Measurements from ENCODE around the gene C1QTNF12.
A peak's percentile ranks its signal among the peaks of the same experiment; 100 is the strongest.

The C1QTNF12 gene

DNA sequence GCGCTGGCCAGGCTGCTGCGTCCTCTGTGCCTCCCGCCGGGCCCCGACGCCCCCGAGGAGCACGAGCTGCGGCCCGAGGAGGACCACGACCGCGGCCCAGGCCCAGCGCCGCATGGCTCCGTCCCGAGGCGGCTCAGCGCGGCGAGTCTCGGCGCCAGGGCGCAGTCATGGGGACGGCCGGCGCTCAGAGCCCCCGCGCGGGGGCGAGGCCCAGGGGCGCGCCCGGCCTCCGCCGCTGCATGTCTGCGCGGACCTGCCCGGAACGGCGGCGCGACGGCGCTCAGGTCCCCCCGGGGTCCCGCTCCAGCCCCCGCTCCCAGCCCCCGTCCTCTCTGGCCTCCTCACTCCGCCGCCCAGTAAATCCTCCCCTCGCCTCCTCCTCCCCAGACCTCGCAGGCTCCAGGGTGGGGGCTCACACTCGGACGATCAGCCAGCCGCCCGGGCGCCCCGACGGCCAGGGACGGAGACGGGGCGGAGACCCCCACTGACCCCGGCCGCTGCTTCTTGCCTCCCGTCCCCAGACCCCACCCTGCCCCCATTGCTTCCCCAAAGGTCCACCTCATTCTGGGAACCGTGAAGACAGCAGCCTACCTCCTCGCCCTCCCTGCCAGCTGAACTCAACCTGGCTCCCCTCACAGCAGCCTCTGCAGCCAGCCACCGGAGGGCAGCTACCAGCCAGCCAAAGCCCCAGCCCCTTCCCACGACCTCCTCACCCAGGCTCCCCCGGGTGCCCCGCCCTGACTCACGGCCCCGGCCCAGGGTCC is at the start of gene C1QTNF12:
Gene C1QTNF12, minus strand, starts transcription at position 146 of the 764 bp plus-strand sequence. Its CDS starts 32 bp downstream, at position 114.
- DNase-seq = no peak

GRCh38 chr1:1295154-1295923 is 48.8 kb upstream of the C1QTNF12 start:
- no peak for DNase-seq

DNA sequence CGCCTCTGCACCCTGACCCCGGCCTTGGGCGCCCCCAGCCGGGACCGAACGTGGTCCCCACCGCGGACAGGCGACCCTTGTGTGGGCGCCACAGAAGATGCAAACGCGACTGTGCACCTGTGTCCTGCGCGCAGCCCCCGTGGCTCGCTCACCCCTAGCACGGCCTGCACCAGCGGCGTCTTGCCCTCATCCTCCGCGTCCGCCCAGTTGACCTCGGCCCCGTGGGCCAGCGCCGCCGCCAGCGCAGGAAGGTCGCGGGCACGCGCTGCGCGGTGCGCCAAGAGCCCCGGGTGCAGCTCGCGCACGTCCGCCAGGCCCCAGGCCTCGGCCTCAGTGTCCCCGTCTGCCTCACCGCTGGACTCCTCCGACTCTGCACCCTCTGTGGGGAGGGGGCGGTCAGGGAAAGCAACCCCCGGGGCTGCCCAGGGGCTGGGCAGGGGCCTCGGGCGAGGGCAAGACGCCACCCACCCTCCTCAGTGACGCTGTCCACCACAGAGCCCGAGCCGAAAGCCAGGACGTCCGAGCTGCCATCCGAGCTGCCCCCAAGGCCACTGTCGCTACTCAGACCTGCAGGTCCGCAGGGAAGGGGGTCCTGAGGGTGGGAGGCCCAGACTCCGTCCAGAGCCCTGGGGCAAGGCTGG is 47.8 kb upstream of the C1QTNF12 start:
- no peak for DNase-seq

GRCh38 chr1:1293263-1294249 is 47.0 kb upstream of the C1QTNF12 start:
- DNase-seq = no peak

- DNase-seq = no peak
Observed at GRCh38 chr1:1292851-1293250, 46.3 kb upstream of the C1QTNF12 start.

DNA sequence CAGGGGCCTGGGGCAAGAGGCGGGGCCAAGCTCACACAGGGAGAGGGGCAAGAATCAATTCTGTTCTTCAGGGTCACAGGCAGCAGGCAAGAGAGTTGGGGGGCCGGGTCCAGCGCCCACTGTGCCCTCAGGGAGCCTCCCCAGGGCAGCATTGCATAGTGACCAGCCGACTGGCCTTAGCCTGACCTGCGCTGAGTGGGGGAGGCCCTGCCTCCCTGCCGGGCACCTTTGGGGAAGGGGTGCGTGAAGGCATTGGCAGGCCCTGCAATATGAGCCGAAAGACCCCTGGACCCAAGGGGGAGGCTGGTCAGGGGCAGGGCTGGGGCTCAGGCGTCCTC is 45.9 kb upstream of the C1QTNF12 start:
- no peak for DNase-seq

GRCh38 chr1:1291548-1292441 is 45.3 kb upstream of the C1QTNF12 start:
- no peak for DNase-seq

- DNase-seq = no peak
Observed at GRCh38 chr1:1291023-1291528, 44.6 kb upstream of the C1QTNF12 start.

DNA sequence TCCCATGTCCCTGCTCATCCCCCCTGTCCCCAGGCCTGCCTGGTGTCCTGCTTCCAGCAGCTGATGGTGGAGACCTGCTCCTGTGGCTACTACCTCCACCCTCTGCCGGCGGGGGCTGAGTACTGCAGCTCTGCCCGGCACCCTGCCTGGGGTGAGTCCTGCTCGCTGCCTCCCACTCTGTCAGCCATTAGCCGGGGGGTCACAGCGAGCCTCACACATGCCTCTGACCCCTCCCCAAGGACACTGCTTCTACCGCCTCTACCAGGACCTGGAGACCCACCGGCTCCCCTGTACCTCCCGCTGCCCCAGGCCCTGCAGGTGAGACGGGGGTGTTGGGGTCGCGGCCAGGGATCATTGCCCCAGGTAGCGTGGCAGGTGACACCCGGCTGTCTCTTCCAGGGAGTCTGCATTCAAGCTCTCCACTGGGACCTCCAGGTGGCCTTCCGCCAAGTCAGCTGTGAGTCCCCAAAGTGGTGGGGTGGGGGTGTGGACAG is 43.8 kb upstream of the C1QTNF12 start:
- DNase-seq = peak; percentile 27

- no peak for DNase-seq
Observed at GRCh38 chr1:1287288-1288110, 41.0 kb upstream of the C1QTNF12 start.

DNA sequence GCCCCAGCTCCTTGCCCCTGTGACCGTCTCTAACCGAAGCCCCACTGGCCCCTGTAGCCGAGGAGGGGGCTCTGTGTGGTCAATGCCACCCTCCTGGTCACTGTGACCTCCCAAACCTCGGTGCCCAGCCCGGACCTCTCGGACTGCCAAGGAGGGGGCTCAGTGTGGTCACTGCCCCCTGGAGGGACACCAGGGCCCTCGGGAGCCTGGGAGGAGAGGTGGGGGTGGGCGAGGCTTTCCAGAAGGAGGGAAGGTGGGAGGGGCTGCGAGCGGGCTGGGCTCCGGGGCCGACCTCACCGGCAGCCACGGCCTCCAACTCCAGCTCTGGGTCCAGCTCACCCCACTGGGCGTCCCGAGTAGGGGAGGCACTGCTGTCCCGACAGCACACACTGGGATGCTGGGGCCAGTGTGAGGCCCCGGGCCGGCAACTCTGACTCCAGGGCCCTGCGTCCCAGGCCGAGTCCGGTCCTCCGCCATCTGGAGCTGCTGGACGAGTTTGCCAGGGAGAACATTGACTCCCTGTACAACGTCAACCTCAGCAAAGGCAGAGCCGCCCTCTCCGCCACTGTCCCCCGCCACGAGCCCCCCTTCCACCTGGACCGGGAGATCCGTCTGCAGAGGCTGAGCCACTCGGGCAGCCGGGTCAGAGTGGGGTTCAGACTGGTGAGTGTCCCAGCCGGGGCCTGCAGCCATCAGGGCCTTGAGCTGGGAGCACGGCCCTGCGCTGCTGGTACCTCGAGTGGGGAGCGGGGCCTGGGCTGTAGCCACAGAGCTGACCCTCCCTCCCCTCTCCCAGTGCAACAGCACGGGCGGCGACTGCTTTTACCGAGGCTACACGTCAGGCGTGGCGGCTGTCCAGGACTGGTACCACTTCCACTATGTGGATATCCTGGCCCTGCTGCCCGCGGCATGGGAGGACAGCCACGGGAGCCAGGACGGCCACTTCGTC is 40.1 kb upstream of the C1QTNF12 start:
- no peak for DNase-seq

GRCh38 chr1:1285611-1286311 is 39.2 kb upstream of the C1QTNF12 start:
- DNase-seq = no peak

- no peak for DNase-seq
Observed at GRCh38 chr1:1285102-1285571, 38.6 kb upstream of the C1QTNF12 start.

DNA sequence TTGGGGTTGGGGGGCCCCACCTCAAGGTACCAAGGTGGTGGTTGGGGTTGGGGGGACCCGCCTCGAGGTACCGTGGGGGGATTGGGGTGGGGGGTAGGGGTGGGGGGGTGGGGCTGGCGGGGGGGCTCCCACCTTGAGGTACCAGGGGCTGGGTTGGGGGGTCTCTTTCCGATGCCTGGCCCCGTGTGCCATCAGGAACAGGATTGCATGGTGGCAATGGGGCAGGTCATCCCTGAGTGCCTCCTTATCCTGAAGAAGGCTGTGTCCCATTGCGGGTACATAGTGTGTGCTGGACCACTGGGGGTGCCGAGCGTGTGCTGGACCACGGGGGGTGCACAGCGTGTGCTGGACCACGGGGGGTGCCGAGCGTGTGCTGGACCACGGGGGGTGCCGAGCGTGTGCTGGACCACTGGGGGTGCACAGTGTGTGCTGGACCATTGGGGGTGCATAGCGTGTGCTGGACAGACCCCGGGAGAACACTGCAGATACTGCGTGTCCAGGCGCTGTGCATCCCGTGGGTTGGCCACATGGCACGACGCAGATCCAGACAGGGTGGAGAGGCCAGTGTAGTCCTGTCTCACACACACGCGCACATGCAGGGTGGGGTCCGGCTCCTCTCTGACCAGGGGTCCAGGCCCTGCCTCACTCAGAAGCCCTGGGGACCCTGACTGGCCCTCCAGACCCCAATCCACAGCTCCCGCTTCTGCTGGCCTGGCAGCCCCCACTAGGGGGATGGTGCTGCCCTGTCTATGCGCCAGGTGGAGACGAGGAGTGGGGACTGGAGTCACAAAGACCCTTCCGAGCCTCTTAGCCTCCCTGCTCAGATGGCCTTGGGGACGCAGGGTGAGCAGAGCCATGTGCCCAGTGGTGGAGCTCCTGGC is 37.9 kb upstream of the C1QTNF12 start:
- DNase-seq = no peak

DNA sequence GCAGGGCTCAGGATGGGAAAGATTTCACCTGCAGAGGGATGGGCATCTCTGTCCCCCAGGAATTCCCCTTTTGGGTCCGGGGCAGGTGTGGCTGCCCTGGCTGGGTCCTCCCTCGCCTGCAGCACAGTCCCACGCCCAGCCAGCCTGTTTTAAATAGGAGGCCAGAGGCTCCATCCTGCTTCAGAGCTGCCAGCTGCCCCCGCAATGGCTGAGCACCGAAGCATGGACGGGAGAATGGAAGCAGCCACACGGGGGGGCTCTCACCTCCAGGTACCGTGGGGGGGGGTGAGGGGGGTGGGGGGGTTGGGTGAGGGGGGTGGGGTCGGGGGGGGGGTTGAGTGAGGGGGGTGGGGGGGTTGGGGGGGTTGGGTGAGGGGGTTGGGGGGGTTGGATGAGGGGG is 37.3 kb upstream of the C1QTNF12 start:
- DNase-seq = no peak

DNA sequence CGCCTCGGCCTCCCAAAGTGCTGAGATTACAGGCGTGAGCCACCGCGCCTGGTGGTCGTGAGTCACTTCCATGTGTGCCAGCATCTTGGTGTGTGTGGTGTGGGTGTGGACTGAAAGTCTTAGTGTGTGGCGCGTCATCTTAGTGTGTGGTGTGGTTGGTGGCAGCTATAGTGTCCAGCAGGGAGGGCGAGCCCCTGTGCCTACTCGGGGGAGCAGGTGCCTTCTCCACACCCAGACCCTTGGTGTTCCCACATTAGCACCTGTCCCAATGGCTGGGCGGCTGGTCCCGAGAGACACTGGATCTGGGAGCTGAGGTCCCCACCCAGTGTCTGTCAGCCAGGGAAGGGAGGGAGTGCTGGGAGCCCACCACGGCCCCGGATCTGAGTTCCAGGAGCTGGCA is 36.5 kb upstream of the C1QTNF12 start:
- DNase-seq = no peak
